Body of pancreas (tissue), 4 donors: Measurements from ENCODE around the gene OR9K2. TPM values are rescaled to one million over a fixed set of nuclear protein-coding genes. Genes with fewer than 3 reads are reported as not detected.

Source experiments
- ATAC-seq: fragments of 150-250 bp; one replicate; pipeline ENCODE4 v1.9.1; 2016
- DNase-seq, 4 donors: peaks; one replicate each; pipeline ENCODE4 v3.0.0-alpha.2; 2019
- H3K27ac ChIP-seq, 4 donors: fragments of 200-600 bp; sonication (generic); 1 replicate in 3 of 4; 2 replicates in 1 of 4; pipeline versions ENCODE4 v1.5.1 to v1.6.1; 2016 to 2019; ENCODE audit warnings: mild to moderate bottlenecking in 1 of 4, mixed read lengths in 1 of 4, moderate library complexity in 1 of 4
- H3K27me3 ChIP-seq, 2 donors: fragments of 200-600 bp; sonication (generic); one replicate each; pipeline ENCODE4 v1.6.0; 2016; ENCODE audit warnings: mild to moderate bottlenecking in 1 of 2
- H3K36me3 ChIP-seq, 2 donors: fragments of 200-600 bp; sonication (generic); replicated peaks in 1 of 2; 2 replicates each; pipeline ENCODE4 v1.5.1; 2016; ENCODE audit warnings: low read depth in 2 of 2; ENCODE audit not compliant: insufficient read depth in 1 of 2
- H3K4me1 ChIP-seq: fragments of 200-600 bp; sonication (generic); one replicate; pipeline ENCODE4 v1.6.0; 2016
- H3K4me3 ChIP-seq, 2 donors: fragments of 200-600 bp; sonication (generic); 1 replicate in 1 of 2; 2 replicates in 1 of 2; pipeline ENCODE4 v1.5.1; 2016 to 2019
- H3K9me3 ChIP-seq, 3 donors: fragments of 200-600 bp; sonication (generic); 1 replicate in 2 of 3; 2 replicates in 1 of 3; pipeline ENCODE4 v1.5.1; 2016
- CTCF ChIP-seq, 7 experiments: fragments of 450-650 bp in 4 of 7; fragments of 200-600 bp in 3 of 7; sonication (generic) in 3 of 7; IDR thresholded peaks; one replicate each; pipeline ENCODE4 v1.5.1; 2016 to 2019; ENCODE audit warnings: antibody characterized with exemption in 7 of 7
- POLR2A ChIP-seq, 3 donors: fragments of 450-650 bp; IDR thresholded peaks; one replicate each; pipeline ENCODE4 v1.6.1; 2016; ENCODE audit warnings: antibody characterized with exemption in 3 of 3, mild to moderate bottlenecking in 2 of 3
- WGBS, 2 donors: methylation state at CpG; one replicate each; pipeline ENCODE4 v1.1.5; 2017; 5-methylcytosine and 5-hydroxymethylcytosine counted together
- intact Hi-C: fragments of 100-400 bp; cut with DNase I; formaldehyde crosslinking; loops from one replicate; pipeline ENCODE4 v1.15.1; 2023
- total RNA-seq, 2 donors: library from RNA; depleted of rRNA; stranded (reverse); fragments of >200 nt; gene quantifications; one replicate each; pipeline ENCODE4 v1.1.0, GENCODE V29; 2016

The OR9K2 gene, protein sequence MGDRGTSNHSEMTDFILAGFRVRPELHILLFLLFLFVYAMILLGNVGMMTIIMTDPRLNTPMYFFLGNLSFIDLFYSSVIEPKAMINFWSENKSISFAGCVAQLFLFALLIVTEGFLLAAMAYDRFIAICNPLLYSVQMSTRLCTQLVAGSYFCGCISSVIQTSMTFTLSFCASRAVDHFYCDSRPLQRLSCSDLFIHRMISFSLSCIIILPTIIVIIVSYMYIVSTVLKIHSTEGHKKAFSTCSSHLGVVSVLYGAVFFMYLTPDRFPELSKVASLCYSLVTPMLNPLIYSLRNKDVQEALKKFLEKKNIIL
- total RNA-seq = not detected

GRCh38 chr12:55126106-55126505 lies at the start of gene OR9K2:
Gene OR9K2 (plus strand): TSS chr12:55126406. CDS start chr12:55129835, 3,429 bp downstream.
- Histone ChIP-seq H3K27me3 (no peaks in the 10 kb centered on the region), H3K27ac (no peak within 1 kb of the TSS), H3K36me3 (no peaks in the 10 kb centered on the region), H3K4me1 (no peaks in the 10 kb centered on the region), H3K4me3 (no peak within 1 kb of the TSS), H3K9me3 (no peaks in the 10 kb centered on the region)
- DNase-seq = no peak
- TF ChIP-seq POLR2A (IDR thresholded peaks at IDR 0.05) (no peak), CTCF (IDR thresholded peaks at IDR 0.05) (no peak)
- WGBS, 2 donors = 62 to 65% methylated on average over 2 of the region's 2 CpGs
- intact Hi-C loops = no loop called here
- no peak for ATAC-seq

DNA sequence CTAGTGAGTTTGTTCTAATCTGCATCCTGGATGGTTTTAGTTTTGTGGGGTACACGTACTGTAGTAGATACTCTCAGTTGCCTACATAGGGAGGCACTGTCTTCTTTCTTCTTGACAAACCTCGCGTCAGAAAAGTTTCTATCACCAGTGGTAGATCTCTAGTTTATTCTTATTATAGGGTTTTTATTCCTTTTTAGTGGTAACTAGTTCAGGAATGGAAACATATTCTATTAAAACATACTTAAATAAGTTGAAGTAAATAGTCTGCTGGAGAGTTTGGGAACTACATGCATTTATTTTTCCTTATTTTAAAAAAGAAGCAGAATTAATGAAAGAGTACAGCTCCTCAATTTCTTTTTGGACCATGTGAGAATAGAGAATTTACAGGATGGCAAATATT lies 33.6 kb upstream of the OR9K2 start:
- TF ChIP-seq CTCF (IDR thresholded peaks at IDR 0.05) = no peak
- TF ChIP-seq POLR2A (IDR thresholded peaks at IDR 0.05) = no peak
- WGBS, 2 donors = 66 to 78% methylated on average over 3 of the region's 3 CpGs

GRCh38 chr12:55112378-55112875 lies 13.8 kb upstream of the OR9K2 start:
- 83 to 88% methylated on average over 4 of the region's 4 CpGs for WGBS, 2 donors
- H3K4me3 ChIP-seq = no peak overlapping the region
- DNase-seq = no peak
- no peaks in the 10 kb centered on the region for H3K4me1 ChIP-seq
- no peaks in the 10 kb centered on the region for H3K36me3 ChIP-seq
- ATAC-seq = no peak
- TF ChIP-seq POLR2A (IDR thresholded peaks at IDR 0.05) (no peak), CTCF (IDR thresholded peaks at IDR 0.05) (no peak)
- intact Hi-C loops = no loop called here
- H3K9me3 ChIP-seq = no peaks in the 10 kb centered on the region
- H3K27ac ChIP-seq = no peak overlapping the region
- no peaks in the 10 kb centered on the region for H3K27me3 ChIP-seq

More for the DNA sequence above, 33.6 kb upstream of the OR9K2 start:
- Histone ChIP-seq H3K4me1 (no peaks in the 10 kb centered on the region), H3K4me3 (no peak overlapping the region), H3K36me3 (no peaks in the 10 kb centered on the region), H3K9me3 (no peaks in the 10 kb centered on the region), H3K27ac (no peak overlapping the region), H3K27me3 (no peaks in the 10 kb centered on the region)
- ATAC-seq = no peak
- intact Hi-C loops = no loop called here
- DNase-seq = no peak

DNA sequence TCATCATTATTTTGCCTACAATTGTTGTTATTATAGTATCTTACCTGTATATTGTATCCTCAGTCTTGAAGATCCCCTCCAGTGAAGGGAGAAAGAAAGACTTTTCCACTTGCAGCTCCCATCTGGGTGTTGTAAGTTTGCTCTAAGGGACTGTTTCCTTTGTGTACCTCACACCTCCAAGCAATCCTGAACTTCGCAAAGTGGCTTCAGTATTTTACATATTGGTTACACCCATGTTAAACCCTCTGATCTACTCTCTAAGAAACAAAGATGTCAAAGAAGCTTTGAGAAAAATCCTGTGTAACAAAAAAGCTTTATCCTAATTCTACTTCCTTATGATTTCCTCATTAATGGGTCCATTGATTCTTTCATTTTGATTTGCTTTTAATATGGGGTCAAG lies 10.1 kb upstream of the OR9K2 start:
- WGBS, 2 donors = 79 to 96% methylated on average over 1 of the region's 1 CpG
- no peaks in the 10 kb centered on the region for H3K27me3 ChIP-seq

More for the DNA sequence above, 10.1 kb upstream of the OR9K2 start:
- DNase-seq (no peak), ATAC-seq (no peak)
- Histone ChIP-seq H3K4me1 (no peaks in the 10 kb centered on the region), H3K27ac (no peak overlapping the region), H3K9me3 (no peaks in the 10 kb centered on the region), H3K4me3 (no peak overlapping the region), H3K36me3 (no peaks in the 10 kb centered on the region)
- intact Hi-C loops = no loop called here
- TF ChIP-seq POLR2A (IDR thresholded peaks at IDR 0.05) = no peak
- no peak for TF ChIP-seq CTCF (IDR thresholded peaks at IDR 0.05)
